Tibial artery (tissue), 4 donors: ENCODE results near the gene A3GALT2.
A peak's percentile ranks its signal among the peaks of the same experiment; 100 is the strongest.

Source experiments
- DNase-seq, 2 donors: peaks; one replicate each; pipeline ENCODE4 v3.0.0-alpha.2; 2019
- H3K27ac ChIP-seq, 2 donors: fragments of 200-600 bp; sonication (generic) in 1 of 2; 1 replicate in 1 of 2; 2 replicates in 1 of 2; pipeline ENCODE4 v1.5.1; 2018 to 2019; ENCODE audit warnings: mild to moderate bottlenecking in 1 of 2
- H3K27me3 ChIP-seq, 2 donors: fragments of 200-600 bp; sonication (generic) in 1 of 2; one replicate each; pipeline versions ENCODE4 v1.5.1 to v1.6.0; 2016 to 2019
- H3K36me3 ChIP-seq, 3 donors: fragments of 200-600 bp; sonication (generic) in 2 of 3; one replicate each; pipeline ENCODE4 v1.5.1; 2016 to 2019; ENCODE audit warnings: mild to moderate bottlenecking in 2 of 3
- H3K4me1 ChIP-seq, 4 donors: fragments of 200-600 bp; sonication (generic) in 2 of 4; 1 replicate in 3 of 4; 2 replicates in 1 of 4; pipeline ENCODE4 v1.5.1; 2016 to 2019
- H3K4me3 ChIP-seq, 2 donors: fragments of 200-600 bp; sonication (generic) in 1 of 2; 1 replicate in 1 of 2; 2 replicates in 1 of 2; pipeline ENCODE4 v1.5.1; 2018 to 2019; ENCODE audit warnings: mild to moderate bottlenecking in 2 of 2
- H3K9me3 ChIP-seq, 3 donors: fragments of 200-600 bp; sonication (generic) in 1 of 3; one replicate each; pipeline ENCODE4 v1.5.1; 2016 to 2019
- intact Hi-C: fragments of 100-400 bp; cut with DNase I; formaldehyde crosslinking; loops from one replicate; pipeline ENCODE4 v1.15.0; 2023; ENCODE audit warnings: low total_unique reads
- TF ChIP-seq, protein P1 (sequence below), 2 experiments: fragments of 200-600 bp in 1 of 2; fragments of 450-650 bp in 1 of 2; IDR thresholded peaks; one replicate each; pipeline ENCODE4 v1.5.1; 2017 to 2019; ENCODE audit warnings: antibody characterized with exemption in 2 of 2, mild to moderate bottlenecking in 1 of 2, moderate library complexity in 1 of 2

A3GALT2 gene

DNA sequence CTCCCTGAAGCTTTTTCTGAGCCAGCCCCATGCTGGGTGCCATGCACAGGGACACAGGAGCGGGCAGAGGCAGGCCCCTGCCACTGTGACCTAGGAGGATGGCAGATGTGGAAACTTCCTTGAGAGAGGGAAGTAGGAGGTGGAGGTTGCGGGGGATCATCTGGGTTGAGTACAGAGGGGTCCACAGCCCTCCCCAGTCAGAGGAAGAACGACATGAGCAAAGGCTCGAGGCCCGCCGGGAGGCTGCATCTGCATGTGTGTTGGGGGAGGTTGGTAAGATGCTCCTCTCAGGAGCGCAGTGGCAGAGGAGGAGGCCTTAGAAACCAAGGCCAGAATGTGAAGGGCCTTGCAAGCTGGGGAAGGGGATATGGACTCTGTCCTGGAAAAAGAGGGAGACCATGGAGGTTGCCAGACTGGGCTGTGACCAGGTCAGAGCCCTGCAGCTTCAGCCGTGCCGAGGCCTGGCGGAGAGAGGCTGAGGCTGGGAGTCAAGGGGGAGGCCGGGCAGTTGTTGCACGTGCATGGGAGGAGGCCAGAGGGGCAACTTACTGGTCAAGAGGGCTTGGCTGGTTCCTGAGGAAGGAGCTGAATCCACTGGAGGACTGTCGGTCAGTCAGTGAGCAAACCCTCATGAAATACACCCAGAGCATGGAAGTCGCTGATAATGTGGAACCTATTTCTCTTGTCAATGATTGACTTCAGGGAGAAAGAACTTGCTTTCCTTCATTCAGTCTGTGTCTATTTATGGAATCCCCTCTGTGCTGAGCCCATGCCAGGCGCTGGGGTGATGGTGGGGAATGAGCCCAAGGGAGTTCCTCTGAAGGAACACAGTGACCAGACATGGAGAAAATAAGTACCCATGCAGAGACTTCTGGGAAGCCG is 31.7 kb downstream of the A3GALT2 start:
- H3K27me3 ChIP-seq, result no peaks in the 10 kb centered on the region
- H3K9me3 ChIP-seq, result no peaks in the 10 kb centered on the region
- peak; percentile 46 to 81 for DNase-seq
- TF ChIP-seq, protein P1, sequence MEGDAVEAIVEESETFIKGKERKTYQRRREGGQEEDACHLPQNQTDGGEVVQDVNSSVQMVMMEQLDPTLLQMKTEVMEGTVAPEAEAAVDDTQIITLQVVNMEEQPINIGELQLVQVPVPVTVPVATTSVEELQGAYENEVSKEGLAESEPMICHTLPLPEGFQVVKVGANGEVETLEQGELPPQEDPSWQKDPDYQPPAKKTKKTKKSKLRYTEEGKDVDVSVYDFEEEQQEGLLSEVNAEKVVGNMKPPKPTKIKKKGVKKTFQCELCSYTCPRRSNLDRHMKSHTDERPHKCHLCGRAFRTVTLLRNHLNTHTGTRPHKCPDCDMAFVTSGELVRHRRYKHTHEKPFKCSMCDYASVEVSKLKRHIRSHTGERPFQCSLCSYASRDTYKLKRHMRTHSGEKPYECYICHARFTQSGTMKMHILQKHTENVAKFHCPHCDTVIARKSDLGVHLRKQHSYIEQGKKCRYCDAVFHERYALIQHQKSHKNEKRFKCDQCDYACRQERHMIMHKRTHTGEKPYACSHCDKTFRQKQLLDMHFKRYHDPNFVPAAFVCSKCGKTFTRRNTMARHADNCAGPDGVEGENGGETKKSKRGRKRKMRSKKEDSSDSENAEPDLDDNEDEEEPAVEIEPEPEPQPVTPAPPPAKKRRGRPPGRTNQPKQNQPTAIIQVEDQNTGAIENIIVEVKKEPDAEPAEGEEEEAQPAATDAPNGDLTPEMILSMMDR (IDR thresholded peaks at IDR 0.05), result no peak
- intact Hi-C loops, result no loop called here
- H3K4me1 ChIP-seq, result peaks cover 0 to 57% (median 21%) of the 10 kb centered on the region in 4 donors
- H3K27ac ChIP-seq, result peak overlapping the region; percentile 77 to 84
- H3K4me3 ChIP-seq, result no peak overlapping the region
- H3K36me3 ChIP-seq, result peaks cover 0 to 45% (median 16%) of the 10 kb centered on the region in 3 donors

DNA sequence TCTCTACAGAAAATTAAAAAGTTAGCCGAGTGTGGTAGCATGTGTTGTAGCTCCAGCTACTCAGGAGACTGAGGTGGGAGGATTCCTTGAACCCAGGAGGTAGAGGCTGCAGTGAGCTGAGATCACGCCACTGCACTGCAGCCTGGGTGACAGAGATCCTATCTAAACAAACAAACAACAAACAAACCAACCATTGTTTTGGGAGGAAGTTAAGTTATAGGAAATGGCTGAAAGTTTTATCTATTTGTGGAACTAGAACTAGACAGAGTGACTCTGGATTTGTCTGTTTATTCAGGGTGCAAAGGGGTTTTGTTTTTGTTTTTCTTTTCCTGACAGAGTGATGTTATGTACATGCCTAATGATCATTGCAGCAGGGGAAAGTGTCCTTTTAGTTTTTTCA is 33.6 kb downstream of the A3GALT2 start:
- Histone ChIP-seq H3K9me3 (no peaks in the 10 kb centered on the region), H3K27ac (peak overlapping the region; percentile 45 to 84), H3K36me3 (peaks cover 9 to 50% (median 17%) of the 10 kb centered on the region in 3 donors), H3K4me1 (peaks cover 0 to 44% (median 21%) of the 10 kb centered on the region in 4 donors), H3K4me3 (no peak overlapping the region), H3K27me3 (no peaks in the 10 kb centered on the region)
- intact Hi-C loops, result no loop called here
- DNase-seq, result no peak
- TF ChIP-seq, protein P1 (IDR thresholded peaks at IDR 0.05), result no peak

- Histone ChIP-seq H3K4me3 (no peak overlapping the region), H3K27ac (peak overlapping the region; percentile 45 to 84), H3K9me3 (no peaks in the 10 kb centered on the region), H3K27me3 (no peaks in the 10 kb centered on the region), H3K36me3 (peaks cover 16 to 57% (median 24%) of the 10 kb centered on the region in 3 donors), H3K4me1 (peaks cover 0 to 44% (median 21%) of the 10 kb centered on the region in 4 donors)
- TF ChIP-seq, protein P1 (IDR thresholded peaks at IDR 0.05), result no peak
- peak in 1 of 2 donors; percentile 31 for DNase-seq
- intact Hi-C loops, result no loop called here
Measured at GRCh38 chr1:33286451-33287185, 34.3 kb downstream of the A3GALT2 start.

DNA sequence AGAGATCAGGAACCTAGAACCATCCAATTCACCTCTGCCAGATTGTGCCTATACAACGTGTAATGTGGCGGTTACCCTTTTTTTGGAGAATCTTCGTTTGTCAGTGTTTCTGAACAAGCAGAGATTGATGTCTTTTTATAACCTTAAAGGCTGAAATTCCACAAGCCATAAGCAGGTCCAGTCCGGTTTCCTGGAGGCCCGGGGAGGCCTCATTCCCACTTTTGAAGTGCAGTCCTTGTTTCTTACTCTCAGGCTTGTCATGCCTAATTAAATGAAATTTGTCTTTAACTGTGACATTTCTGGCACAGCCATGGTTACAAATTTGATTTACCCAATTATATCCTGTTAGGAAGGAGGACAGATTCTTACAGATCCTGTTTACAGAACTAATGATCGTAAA is 36.8 kb downstream of the A3GALT2 start:
- H3K4me3 ChIP-seq, result no peak overlapping the region

GRCh38 chr1:33282791-33283190 is 38.1 kb downstream of the A3GALT2 start:
- peaks cover 38 to 80% (median 47%) of the 10 kb centered on the region in 3 donors for H3K36me3 ChIP-seq
- TF ChIP-seq, protein P1 (IDR thresholded peaks at IDR 0.05), result no peak
- H3K9me3 ChIP-seq, result no peaks in the 10 kb centered on the region
- intact Hi-C loops, result no loop called here
- DNase-seq, result no peak
- H3K4me1 ChIP-seq, result peaks cover 0 to 23% (median 4%) of the 10 kb centered on the region in 4 donors
- no peaks in the 10 kb centered on the region for H3K27me3 ChIP-seq
- no peak overlapping the region for H3K4me3 ChIP-seq
- H3K27ac ChIP-seq, result no peak overlapping the region

More for the DNA sequence above, 36.8 kb downstream of the A3GALT2 start:
- no peaks in the 10 kb centered on the region for H3K9me3 ChIP-seq
- peak overlapping the region; percentile 2 to 26 for H3K27ac ChIP-seq
- DNase-seq, result no peak
- intact Hi-C loops, result no loop called here
- peaks cover 0 to 33% (median 11%) of the 10 kb centered on the region in 4 donors for H3K4me1 ChIP-seq
- TF ChIP-seq, protein P1 (IDR thresholded peaks at IDR 0.05), result no peak
- H3K27me3 ChIP-seq, result no peaks in the 10 kb centered on the region
- H3K36me3 ChIP-seq, result peaks cover 32 to 73% (median 45%) of the 10 kb centered on the region in 3 donors
